LHCN-M2 (cell line): ENCODE measurements around the gene DHFR. TPM values are rescaled to one million over a fixed set of nuclear protein-coding genes. Genes with fewer than 3 reads are reported as not detected.
"Not testable (repeated sequence)": the region's sequence is repeated elsewhere in the genome, so short reads cannot be mapped to it uniquely, and the experiment has no call there.

Experiments used
- DNase-seq: peaks from one replicate; pipeline ENCODE4 v3.0.0-alpha.2; 2012; ENCODE audit warnings: low read depth
- polyA plus RNA-seq: library from polyadenylated mRNA; unstranded; fragments of >200 nt; gene quantifications from one replicate; pipeline ENCODE4 v1.2.1, GENCODE V29; 2012; ENCODE audit warnings: missing spikeins
- total RNA-seq: library from RNA; depleted of rRNA; stranded (reverse); fragments of >200 nt; gene quantifications from 2 replicates; pipeline ENCODE4 v1.2.3, GENCODE V29; 2014; rRNA removed

Gene DHFR
- total RNA-seq, result 112 and 131 TPM in 2 replicates
- polyA plus RNA-seq, result 37.7 TPM

- DNase-seq, result peak; percentile 85
Observed at GRCh38 chr5:80654391-80655230, at the start of gene DHFR, which contains the start of gene MSH3. DHFR (minus strand) TSS chr5:80654983; CDS start chr5:80654489, 494 bp downstream. MSH3 (plus strand) TSS chr5:80654652; CDS start chr5:80654728, 76 bp downstream.

GRCh38 chr5:80704221-80704620 is 49.4 kb upstream of the DHFR start:
- DNase-seq, result no peak

- DNase-seq, result peak; percentile 41
Observed at GRCh38 chr5:80703747-80704146, 49.0 kb upstream of the DHFR start.

- no peak for DNase-seq
Observed at GRCh38 chr5:80703291-80703690, 48.5 kb upstream of the DHFR start.

- no peak for DNase-seq
Observed at GRCh38 chr5:80701597-80701996, 46.8 kb upstream of the DHFR start.

GRCh38 chr5:80698369-80698768 is 43.6 kb upstream of the DHFR start:
- no peak for DNase-seq

- DNase-seq, result no peak
Observed at GRCh38 chr5:80697100-80697499, 42.3 kb upstream of the DHFR start.

- DNase-seq, result no peak
Observed at GRCh38 chr5:80696450-80696849, 41.7 kb upstream of the DHFR start.

- no peak for DNase-seq
Observed at GRCh38 chr5:80695666-80696065, 40.9 kb upstream of the DHFR start.

GRCh38 chr5:80689627-80690026 is 34.8 kb upstream of the DHFR start:
- DNase-seq, result no peak

- no peak for DNase-seq
Observed at GRCh38 chr5:80688648-80689420, 34.1 kb upstream of the DHFR start.

GRCh38 chr5:80686757-80687156 is 32.0 kb upstream of the DHFR start:
- DNase-seq, result peak; percentile 24

GRCh38 chr5:80676706-80677105 is 21.9 kb upstream of the DHFR start:
- no peak for DNase-seq

GRCh38 chr5:80672140-80672736 is 17.5 kb upstream of the DHFR start:
- DNase-seq, result peak; percentile 72

- no peak for DNase-seq
Observed at GRCh38 chr5:80668016-80668969, 13.5 kb upstream of the DHFR start.

- no peak for DNase-seq
Observed at GRCh38 chr5:80667384-80667783, 12.6 kb upstream of the DHFR start.

GRCh38 chr5:80665057-80665456 is 10.3 kb upstream of the DHFR start:
- no peak for DNase-seq

GRCh38 chr5:80662108-80662507 is 7.3 kb upstream of the DHFR start:
- DNase-seq, result no peak

- not testable (repeated sequence) for DNase-seq
Observed at GRCh38 chr5:80660661-80661060, 5.9 kb upstream of the DHFR start.

GRCh38 chr5:80659106-80659505 is 4.3 kb upstream of the DHFR start:
- DNase-seq, result peak; percentile 50

- peak; percentile 7 for DNase-seq
Observed at GRCh38 chr5:80656425-80656824, 1.6 kb upstream of the DHFR start.
